HCT116 (cell line): ENCODE data around the gene KLHL10. TPM values are rescaled to one million over a fixed set of nuclear protein-coding genes. Genes with fewer than 3 reads are reported as not detected.

ENCODE experiments used
- ATAC-seq: fragments of 200-7000 bp; cut with Tn5 transposase; 2 replicates; pipeline ENCODE4 v1.9.1; 2020; ENCODE audit warnings: mild to moderate bottlenecking, moderate library complexity
- BruUV-seq: library from RNA; stranded (reverse); fragments of 400-500 nt; replicated peaks from 2 replicates; lab custom pipeline; 2021; lab: Mats Ljungman, UMichigan
- CTCF ChIA-PET: fragments of 300-600 bp; sonication (Branson Sonifier 250); formaldehyde crosslinking; loops from one replicate; lab custom pipeline; 2021; ENCODE audit warnings: antibody characterized with exemption; lab: Charles Lee
- POLR2A ChIA-PET: fragments of 300-600, 350-600 bp; sonication (Branson Sonifier 250); formaldehyde crosslinking; loops from one replicate; lab custom pipeline; 2021; ENCODE audit warnings: antibody characterized with exemption; lab: Charles Lee
- RAD21 ChIA-PET, 2 experiments: fragments of 300-600 bp; sonication (Branson Sonifier 250); formaldehyde crosslinking; loops; one replicate each; lab custom pipeline; 2023; ENCODE audit warnings: low total read pairs in 2 of 2; ENCODE audit not compliant: uncharacterized antibody in 2 of 2, unreplicated experiment in 2 of 2, low non-redundant PET in 1 of 2; lab: Charles Lee
- DNase-seq: peaks from one replicate; pipeline ENCODE4 v3.0.0-alpha.2; 2010; ENCODE audit warnings: low read depth, low spot score
- H2AFZ ChIP-seq: fragments of 200-600 bp; shearing (Covaris generic), sonication (generic); 2 replicates; pipeline ENCODE4 v1.6.1; 2017; ENCODE audit warnings: low read depth, mixed run types, mixed read lengths, antibody characterized with exemption, low read length; ENCODE audit not compliant: poor library complexity, severe bottlenecking
- H3K27ac ChIP-seq: 2 replicates; pipeline ENCODE4 v1.5.1; 2012; ENCODE audit warnings: low read depth, low read length
- H3K27me3 ChIP-seq: fragments of 200-600 bp; sonication (generic); 2 replicates; pipeline ENCODE4 v1.6.1; 2016; ENCODE audit warnings: mixed run types, low read length, mixed read lengths; ENCODE audit not compliant: insufficient read depth
- H3K36me3 ChIP-seq, 2 experiments: fragments of 200-500 bp in 1 of 2; fragments of 200-600 bp in 1 of 2; sonication (Bioruptor generic) in 1 of 2; sonication (generic) in 1 of 2; 2 replicates each; pipeline versions ENCODE4 v1.5.1 to v1.6.1; 2014 to 2016; ENCODE audit warnings: low read length in 2 of 2, inconsistent platforms in 1 of 2, mixed read lengths in 1 of 2, mixed run types in 1 of 2; ENCODE audit not compliant: insufficient read depth in 2 of 2, control insufficient read depth in 1 of 2
- H3K4me1 ChIP-seq, 2 experiments: fragments of 200-600 bp in 1 of 2; sonication (generic) in 1 of 2; 2 replicates each; pipeline versions ENCODE4 v1.5.1 to v1.6.1; 2012 to 2017; ENCODE audit warnings: low read length in 2 of 2, inconsistent platforms in 1 of 2, mild to moderate bottlenecking in 1 of 2, mixed read lengths in 1 of 2, mixed run types in 1 of 2, moderate library complexity in 1 of 2; ENCODE audit not compliant: insufficient read depth in 2 of 2, control insufficient read depth in 1 of 2
- H3K4me2 ChIP-seq: fragments of 200-600 bp; sonication (generic); 2 replicates; pipeline ENCODE4 v1.6.1; 2017; ENCODE audit warnings: mixed run types, low read length, mixed read lengths
- H3K4me3 ChIP-seq, 2 experiments: fragments of 200-600 bp in 1 of 2; sonication (generic) in 1 of 2; replicated peaks in 1 of 2; 2 replicates each; pipeline ENCODE4 v1.5.1; 2011 to 2016; ENCODE audit warnings: low read length in 2 of 2, control low read depth in 1 of 2, low read depth in 1 of 2, mild to moderate bottlenecking in 1 of 2, mixed read lengths in 1 of 2, mixed run types in 1 of 2
- H3K79me2 ChIP-seq: fragments of 200-600 bp; sonication (generic); 2 replicates; pipeline ENCODE4 v1.6.1; 2017; ENCODE audit warnings: mild to moderate bottlenecking, mixed run types, low read length, moderate library complexity, mixed read lengths; ENCODE audit not compliant: insufficient read depth
- H3K9ac ChIP-seq: fragments of 200-600 bp; sonication (generic); 2 replicates; pipeline ENCODE4 v1.6.1; 2016; ENCODE audit warnings: low read length, mixed read lengths
- H3K9me2 ChIP-seq: fragments of 200-600 bp; sonication (generic), shearing (Covaris generic); 2 replicates; pipeline ENCODE4 v1.6.1; 2017; ENCODE audit warnings: mixed run types, mild to moderate bottlenecking, moderate library complexity; ENCODE audit not compliant: insufficient read depth
- H3K9me3 ChIP-seq, 2 experiments: fragments of 200-500 bp in 1 of 2; fragments of 200-600 bp in 1 of 2; sonication (Bioruptor generic) in 1 of 2; sonication (generic) in 1 of 2; 2 replicates each; pipeline ENCODE4 v1.6.1; 2014 to 2017; ENCODE audit warnings: low read length in 2 of 2, mixed read lengths in 2 of 2, inconsistent platforms in 1 of 2, low read depth in 1 of 2, mild to moderate bottlenecking in 1 of 2, mixed run types in 1 of 2, moderate library complexity in 1 of 2; ENCODE audit not compliant: control insufficient read depth in 1 of 2, insufficient read depth in 1 of 2
- H4K20me1 ChIP-seq: fragments of 200-600 bp; sonication (generic), shearing (Covaris generic); 2 replicates; pipeline ENCODE4 v1.6.1; 2017; ENCODE audit warnings: mixed run types, mild to moderate bottlenecking, moderate library complexity; ENCODE audit not compliant: insufficient read depth
- CBX3 ChIP-seq: IDR thresholded peaks from 2 replicates; pipeline ENCODE4 v1.6.1; 2012; ENCODE audit warnings: low read depth
- EGR1 ChIP-seq: IDR thresholded peaks from 2 replicates; pipeline ENCODE4 v1.6.1; 2012; ENCODE audit warnings: low read depth
- ELF1 ChIP-seq: IDR thresholded peaks from 2 replicates; pipeline ENCODE4 v1.6.1; 2012; ENCODE audit warnings: low read depth, borderline replicate concordance
- POLR2AphosphoS5 ChIP-seq: IDR thresholded peaks from 2 replicates; pipeline ENCODE4 v1.6.1; 2011; ENCODE audit warnings: mild to moderate bottlenecking, low read depth, low read length, moderate library complexity
- REST ChIP-seq: IDR thresholded peaks from 2 replicates; pipeline ENCODE4 v1.6.1; 2012; ENCODE audit warnings: low read depth
- TCF7L2 ChIP-seq: IDR thresholded peaks from 2 replicates; pipeline ENCODE4 v1.7.0; 2011; ENCODE audit warnings: borderline replicate concordance, inconsistent platforms; ENCODE audit not compliant: insufficient read depth, insufficient read length; ENCODE audit errors: extremely low read depth
- YY1 ChIP-seq: IDR thresholded peaks from 2 replicates; pipeline ENCODE4 v1.6.1; 2011; ENCODE audit warnings: low read length, low read depth, moderate library complexity, mild to moderate bottlenecking; ENCODE audit not compliant: insufficient replicate concordance; ENCODE audit errors: extremely low read depth
- ZNF274 ChIP-seq: fragments of 200-500 bp; sonication (Bioruptor generic); IDR thresholded peaks from 2 replicates; pipeline ENCODE4 v1.6.1; 2014; ENCODE audit warnings: mild to moderate bottlenecking, low read depth, low read length, inconsistent platforms
- intact Hi-C: fragments of 100-400 bp; cut with micrococcal nuclease; formaldehyde crosslinking; loops from 2 replicates; pipeline ENCODE4 v1.10.0; 2022
- total RNA-seq: library from RNA; stranded (reverse); gene quantifications from one replicate; pipeline ENCODE4 v1.2.1, GENCODE V29; 2021; ENCODE audit not compliant: unreplicated experiment
- TF ChIP-seq, protein P1 (sequence below): IDR thresholded peaks from 2 replicates; pipeline ENCODE4 v1.6.1; 2011; ENCODE audit warnings: mild to moderate bottlenecking, low read length, moderate library complexity; ENCODE audit not compliant: insufficient replicate concordance; ENCODE audit errors: extremely low read depth
- TF ChIP-seq, protein P2 (sequence below): IDR thresholded peaks from 2 replicates; pipeline ENCODE4 v1.6.1; 2012
- TF ChIP-seq, protein P3 (sequence below): IDR thresholded peaks from 2 replicates; pipeline ENCODE4 v1.6.1; 2012

Gene KLHL10
- total RNA-seq, 1 experiment from 2014 or later: not detected

DNA sequence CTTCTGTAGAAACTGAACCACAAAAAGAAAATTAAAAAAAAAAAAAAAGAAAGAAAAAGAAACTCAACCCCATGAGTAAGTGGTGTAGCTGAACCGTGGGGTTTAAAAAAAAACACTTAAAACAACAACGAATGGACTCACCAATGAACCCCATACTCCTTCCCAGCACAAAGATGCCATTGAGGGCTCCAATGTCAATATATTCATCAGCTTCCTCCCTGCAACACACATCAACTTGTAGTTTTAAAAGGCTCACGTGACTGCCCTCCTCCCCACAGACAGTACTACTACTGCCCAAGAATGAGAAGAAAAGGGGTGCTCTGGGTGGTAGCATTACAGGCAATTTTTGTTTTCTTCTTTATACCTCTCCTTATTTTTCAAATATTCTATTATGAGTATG is 30.9 kb downstream of the KLHL10 start (continued):
- TF ChIP-seq REST (no peak), POLR2AphosphoS5 (no peak), ZNF274 (no peak)
- TF ChIP-seq, all 23 proteins: peak for 0

DNA sequence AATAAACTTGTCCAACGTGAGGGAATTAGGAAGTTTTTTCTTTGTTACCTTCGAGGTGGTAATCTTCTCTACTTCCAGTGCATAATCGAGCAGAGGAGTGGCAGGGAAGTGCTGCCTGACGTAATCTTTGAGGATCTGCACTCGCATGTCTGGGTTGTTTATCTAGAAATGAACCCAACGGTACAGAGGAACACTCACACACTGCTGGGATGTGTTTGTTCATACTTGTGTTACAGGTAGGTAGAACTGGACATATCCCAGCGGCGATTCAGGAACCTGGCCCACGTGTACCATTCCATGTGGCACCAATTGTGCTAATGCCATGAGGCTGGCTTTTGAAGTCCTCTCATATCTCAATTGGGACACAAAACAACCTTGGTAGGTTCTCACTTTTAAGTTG is 31.8 kb downstream of the KLHL10 start:
- no peak for DNase-seq
- BruUV-seq: no TSS peak
- Histone ChIP-seq H3K4me3 (no peak overlapping the region), H2AFZ (no peak overlapping the region), H3K4me1 (peaks cover 0 to 5% of the 10 kb centered on the region in 2 experiments; a peak in 2 of 4 replicates), H3K9ac (no peak overlapping the region), H3K27me3 (no peaks in the 10 kb centered on the region), H4K20me1 (no peaks in the 10 kb centered on the region), H3K9me3 (no peaks in the 10 kb centered on the region), H3K4me2 (no peak overlapping the region), H3K27ac (no peak overlapping the region), H3K79me2 (peaks cover 7% of the 10 kb centered on the region), H3K36me3 (peaks cover 36 to 43% of the 10 kb centered on the region in 2 experiments), H3K9me2 (no peaks in the 10 kb centered on the region)
- intact Hi-C loops: no loop called here
- no peak for ATAC-seq
- ChIA-PET RAD21 (no interaction called here), POLR2A (no interaction called here), CTCF (no interaction called here)
- TF ChIP-seq CBX3 (no peak), REST (no peak), YY1 (no peak), TCF7L2 (no peak), ELF1 (no peak), EGR1 (no peak)
- TF ChIP-seq, protein P1, sequence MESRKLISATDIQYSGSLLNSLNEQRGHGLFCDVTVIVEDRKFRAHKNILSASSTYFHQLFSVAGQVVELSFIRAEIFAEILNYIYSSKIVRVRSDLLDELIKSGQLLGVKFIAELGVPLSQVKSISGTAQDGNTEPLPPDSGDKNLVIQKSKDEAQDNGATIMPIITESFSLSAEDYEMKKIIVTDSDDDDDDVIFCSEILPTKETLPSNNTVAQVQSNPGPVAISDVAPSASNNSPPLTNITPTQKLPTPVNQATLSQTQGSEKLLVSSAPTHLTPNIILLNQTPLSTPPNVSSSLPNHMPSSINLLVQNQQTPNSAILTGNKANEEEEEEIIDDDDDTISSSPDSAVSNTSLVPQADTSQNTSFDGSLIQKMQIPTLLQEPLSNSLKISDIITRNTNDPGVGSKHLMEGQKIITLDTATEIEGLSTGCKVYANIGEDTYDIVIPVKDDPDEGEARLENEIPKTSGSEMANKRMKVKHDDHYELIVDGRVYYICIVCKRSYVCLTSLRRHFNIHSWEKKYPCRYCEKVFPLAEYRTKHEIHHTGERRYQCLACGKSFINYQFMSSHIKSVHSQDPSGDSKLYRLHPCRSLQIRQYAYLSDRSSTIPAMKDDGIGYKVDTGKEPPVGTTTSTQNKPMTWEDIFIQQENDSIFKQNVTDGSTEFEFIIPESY: no peak
- TF ChIP-seq, protein P2, sequence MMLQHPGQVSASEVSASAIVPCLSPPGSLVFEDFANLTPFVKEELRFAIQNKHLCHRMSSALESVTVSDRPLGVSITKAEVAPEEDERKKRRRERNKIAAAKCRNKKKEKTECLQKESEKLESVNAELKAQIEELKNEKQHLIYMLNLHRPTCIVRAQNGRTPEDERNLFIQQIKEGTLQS: no peak
- TF ChIP-seq, protein P3, sequence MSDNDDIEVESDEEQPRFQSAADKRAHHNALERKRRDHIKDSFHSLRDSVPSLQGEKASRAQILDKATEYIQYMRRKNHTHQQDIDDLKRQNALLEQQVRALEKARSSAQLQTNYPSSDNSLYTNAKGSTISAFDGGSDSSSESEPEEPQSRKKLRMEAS: no peak
